SK-N-SH treated with all-trans-retinoic acid at 6 μM for 48 hours (cell line): ENCODE data around the gene TRIM44.

Experiments
- ARNTL ChIP-seq: fragments of 450-650 bp; formaldehyde crosslinking; IDR thresholded peaks from 2 replicates; pipeline ENCODE4 v1.5.0; 2020; ENCODE audit warnings: low read depth, mild to moderate bottlenecking, moderate library complexity, borderline replicate concordance
- CREB5 ChIP-seq: fragments of 250-450 bp; sonication (Bioruptor Pico); IDR thresholded peaks from 2 replicates; pipeline ENCODE4 v1.5.1; 2020; ENCODE audit warnings: low read depth, mild to moderate bottlenecking, moderate library complexity
- CSDC2 ChIP-seq: fragments of 250-450 bp; sonication (Bioruptor Pico); IDR thresholded peaks from 2 replicates; pipeline ENCODE4 v1.5.0; 2020; ENCODE audit warnings: mild to moderate bottlenecking, moderate library complexity
- RARB ChIP-seq: fragments of 250-450 bp; sonication (Bioruptor Pico); IDR thresholded peaks from 2 replicates; pipeline ENCODE4 v1.8.0; 2021; ENCODE audit warnings: mild to moderate bottlenecking, moderate library complexity
- ZNF565 ChIP-seq: fragments of 450-650 bp; formaldehyde crosslinking; conservative IDR thresholded peaks from 2 replicates; pipeline ENCODE4 v1.5.0; 2020; ENCODE audit warnings: low read depth, mild to moderate bottlenecking, moderate library complexity
- ZNF70 ChIP-seq: fragments of 450-650 bp; formaldehyde crosslinking; IDR thresholded peaks from 2 replicates; pipeline ENCODE4 v1.5.0; 2020; ENCODE audit warnings: mild to moderate bottlenecking, moderate library complexity

- TF ChIP-seq ZNF565 (CRISPR knock-in tag) (no peak), RARB (CRISPR knock-in tag) (no peak), CREB5 (CRISPR knock-in tag) (no peak), CSDC2 (CRISPR knock-in tag) (no peak), ARNTL (CRISPR knock-in tag) (no peak), ZNF70 (CRISPR knock-in tag) (no peak)
Measured at GRCh38 chr11:35792148-35792845, 129.7 kb downstream of the TRIM44 start.
